Measurements from ENCODE around the gene RASA3.
"Not testable (repeated sequence)": the region's sequence is repeated elsewhere in the genome, so short reads cannot be mapped to it uniquely, and the experiment has no call there.

RASA3 gene

GRCh38 chr13:113996081-113996911 is 136.1 kb downstream of the RASA3 start:
- no peak for DNase-seq

- DNase-seq = no peak
Observed at GRCh38 chr13:113995051-113995601, 137.3 kb downstream of the RASA3 start.

GRCh38 chr13:113992276-113993005 is 140.0 kb downstream of the RASA3 start:
- DNase-seq = no peak

- DNase-seq = no peak
Observed at GRCh38 chr13:113991676-113992179, 140.7 kb downstream of the RASA3 start.

GRCh38 chr13:113991191-113991669 is 141.2 kb downstream of the RASA3 start:
- no peak for DNase-seq

GRCh38 chr13:113990321-113990837 is 142.0 kb downstream of the RASA3 start:
- DNase-seq = no peak

GRCh38 chr13:113989585-113990300 is 142.7 kb downstream of the RASA3 start:
- no peak for DNase-seq

GRCh38 chr13:113988859-113989258 is 143.6 kb downstream of the RASA3 start:
- DNase-seq = not testable (repeated sequence)

GRCh38 chr13:113982296-113982661 is 150.1 kb downstream of the RASA3 start:
- no peak for DNase-seq

- DNase-seq = no peak
Observed at GRCh38 chr13:113981611-113982295, 150.7 kb downstream of the RASA3 start.

GRCh38 chr13:113981194-113981605 is 151.2 kb downstream of the RASA3 start:
- DNase-seq = no peak

- no peak for DNase-seq
Observed at GRCh38 chr13:113980489-113981064, 151.8 kb downstream of the RASA3 start.

GRCh38 chr13:113979791-113980471 is 152.5 kb downstream of the RASA3 start:
- DNase-seq = no peak

GRCh38 chr13:113978741-113979481 is 153.5 kb downstream of the RASA3 start:
- no peak for DNase-seq

GRCh38 chr13:113977976-113978375 is 154.4 kb downstream of the RASA3 start:
- no peak for DNase-seq

- DNase-seq = no peak
Observed at GRCh38 chr13:113976711-113977684, 155.4 kb downstream of the RASA3 start.

- no peak for DNase-seq
Observed at GRCh38 chr13:113975416-113975815, 157.0 kb downstream of the RASA3 start.

- DNase-seq = no peak
Observed at GRCh38 chr13:113974304-113975281, 157.8 kb downstream of the RASA3 start.
